HepG2 (cell line): ENCODE measurements around the gene PRKAB1. TPM values are rescaled to one million over a fixed set of nuclear protein-coding genes. Genes with fewer than 3 reads are reported as not detected.

ENCODE experiments used
- ATAC-seq: fragments of 200-7000 bp; cut with Tn5 transposase; 3 replicates; pipeline ENCODE4 v1.9.1; 2020; ENCODE audit warnings: mild to moderate bottlenecking, moderate library complexity
- BruUV-seq: library from RNA; stranded (reverse); fragments of 400-500 nt; replicated peaks from 2 replicates; lab custom pipeline; 2021; lab: Mats Ljungman, UMichigan
- CTCF ChIA-PET: fragments of 300-600 bp; formaldehyde crosslinking; extraction: SDS; loops from one replicate; lab custom pipeline; 2021; ENCODE audit warnings: low total read pairs, inconsistent platforms, low intra/inter-chr PET ratio; lab: Yijun Ruan, JAX
- POLR2A ChIA-PET: fragments of 350-600 bp; sonication (Branson Sonifier 250); formaldehyde crosslinking; loops from one replicate; lab custom pipeline; 2020; ENCODE audit warnings: antibody characterized with exemption, inconsistent platforms; lab: Yijun Ruan, JAX
- DNase-seq: peaks from one replicate; pipeline ENCODE4 v3.0.0-alpha.2; 2015; ENCODE audit warnings: low spot score
- FAIRE-seq: peaks from 3 replicates; lab custom pipeline; 2011; peaks lifted over from hg19 to GRCh38; lab: Jason Lieb, UNC
- H2AFZ ChIP-seq: one replicate; pipeline ENCODE4 v1.6.1; 2011; ENCODE audit warnings: low read length, inconsistent platforms
- H3K27ac ChIP-seq: fragments of 300-600 bp; 3 replicates; pipeline ENCODE4 v1.8.0; 2011; ENCODE audit warnings: mixed run types, mild to moderate bottlenecking, mixed read lengths, low read length, inconsistent platforms; ENCODE audit not compliant: insufficient read depth; ENCODE audit errors: extremely low read length
- H3K27me3 ChIP-seq, 2 experiments: fragments of 200-600 bp in 1 of 2; 2 replicates in 1 of 2; 3 replicates in 1 of 2; pipeline versions ENCODE4 v1.6.0 to v1.8.0; 2011; ENCODE audit warnings: low read length in 2 of 2, mild to moderate bottlenecking in 2 of 2, moderate library complexity in 2 of 2, inconsistent platforms in 1 of 2; ENCODE audit not compliant: insufficient read depth in 2 of 2, control insufficient read depth in 1 of 2
- H3K36me3 ChIP-seq, 2 experiments: fragments of 200-600 bp in 1 of 2; replicated peaks in 1 of 2; 2 replicates in 1 of 2; 3 replicates in 1 of 2; pipeline versions ENCODE4 v1.5.1 to v1.8.0; 2011; ENCODE audit warnings: low read length in 2 of 2, inconsistent platforms in 1 of 2; ENCODE audit not compliant: insufficient read depth in 2 of 2, control insufficient read depth in 1 of 2
- H3K4me1 ChIP-seq: 2 replicates; pipeline ENCODE4 v1.5.1; 2012; ENCODE audit warnings: low read length, inconsistent platforms; ENCODE audit not compliant: insufficient read depth
- H3K4me2 ChIP-seq: 2 replicates; pipeline ENCODE4 v1.6.0; 2011; ENCODE audit warnings: low read depth, low read length, inconsistent platforms
- H3K4me3 ChIP-seq, 3 experiments: fragments of 200-600 bp in 1 of 3; sonication (generic), shearing (Covaris generic) in 1 of 3; replicated peaks in 1 of 3; 2 replicates each; pipeline ENCODE4 v1.5.1; 2011 to 2016; ENCODE audit warnings: low read length in 3 of 3, inconsistent platforms in 2 of 3, low read depth in 2 of 3, mild to moderate bottlenecking in 2 of 3, control low read depth in 1 of 3, mixed read lengths in 1 of 3; ENCODE audit not compliant: insufficient read depth in 1 of 3
- H3K79me2 ChIP-seq: one replicate; pipeline ENCODE4 v1.6.1; 2011; ENCODE audit warnings: low read length, inconsistent platforms; ENCODE audit not compliant: insufficient read depth
- H3K9ac ChIP-seq: 2 replicates; pipeline ENCODE4 v1.6.0; 2011; ENCODE audit warnings: mild to moderate bottlenecking, low read depth, low read length, inconsistent platforms; ENCODE audit not compliant: insufficient read depth
- H3K9me3 ChIP-seq: 2 replicates; pipeline ENCODE4 v1.5.1; 2012; ENCODE audit warnings: mild to moderate bottlenecking, low read length
- H4K20me1 ChIP-seq: 2 replicates; pipeline ENCODE4 v1.6.0; 2011; ENCODE audit warnings: inconsistent platforms, mild to moderate bottlenecking, low read length, moderate library complexity; ENCODE audit not compliant: insufficient read depth
- CEBPZ ChIP-seq: IDR thresholded peaks from 2 replicates; pipeline ENCODE4 v1.6.1; 2012; ENCODE audit warnings: low read length, improper control_type of control experiment
- CENPX ChIP-seq: sonication (generic); formaldehyde crosslinking; IDR thresholded peaks from 2 replicates; pipeline ENCODE4 v1.9.0; 2021; ENCODE audit warnings: mild to moderate bottlenecking, missing genetic modification reagents, moderate library complexity
- CHD2 ChIP-seq: IDR thresholded peaks from 2 replicates; pipeline ENCODE4 v1.6.1; 2011; ENCODE audit warnings: low read depth, low read length, improper control_type of control experiment
- FOXJ3 ChIP-seq: sonication (generic); formaldehyde crosslinking; IDR thresholded peaks from 2 replicates; pipeline ENCODE4 v1.4.0; 2020; ENCODE audit warnings: missing genetic modification reagents, mild to moderate bottlenecking, borderline replicate concordance
- HDAC2 ChIP-seq: sonication (generic); formaldehyde crosslinking; IDR thresholded peaks from 2 replicates; pipeline ENCODE4 v1.4.0; 2020; ENCODE audit warnings: missing genetic modification reagents
- MIER3 ChIP-seq: IDR thresholded peaks from 2 replicates; pipeline ENCODE4 v1.6.1; 2016; ENCODE audit warnings: missing compliant biosample characterization, borderline replicate concordance
- NR3C1 ChIP-seq: sonication (generic); formaldehyde crosslinking; IDR thresholded peaks from 2 replicates; pipeline ENCODE4 v1.4.0; 2020; ENCODE audit warnings: missing genetic modification reagents
- PRMT3 ChIP-seq: sonication (generic); formaldehyde crosslinking; IDR thresholded peaks from 2 replicates; pipeline ENCODE4 v1.8.1; 2022; ENCODE audit warnings: low read depth, mild to moderate bottlenecking, moderate library complexity, missing genetic modification reagents, borderline replicate concordance
- RFX3 ChIP-seq: IDR thresholded peaks from 2 replicates; pipeline ENCODE4 v1.6.1; 2016; ENCODE audit warnings: missing biosample characterization, missing genetic modification reagents
- ZBTB20 ChIP-seq: sonication (generic); formaldehyde crosslinking; IDR thresholded peaks from 2 replicates; pipeline ENCODE4 v1.8.1; 2023; ENCODE audit warnings: missing genetic modification reagents, low read depth, mild to moderate bottlenecking, borderline replicate concordance
- ZBTB4 ChIP-seq: sonication (generic); formaldehyde crosslinking; IDR thresholded peaks from 2 replicates; pipeline ENCODE4 v1.4.0; 2020; ENCODE audit warnings: missing genetic modification reagents, mild to moderate bottlenecking, borderline replicate concordance
- ZNF282 ChIP-seq: fragments of 450-650 bp; IDR thresholded peaks from 2 replicates; pipeline ENCODE4 v1.6.1; 2018; ENCODE audit not compliant: partially characterized antibody
- ZNF878 ChIP-seq: sonication (generic); formaldehyde crosslinking; IDR thresholded peaks from 2 replicates; pipeline ENCODE4 v1.8.1; 2023; ENCODE audit warnings: mild to moderate bottlenecking, missing genetic modification reagents, moderate library complexity
- ZSCAN25 ChIP-seq: sonication (generic); formaldehyde crosslinking; IDR thresholded peaks from 2 replicates; pipeline ENCODE4 v1.8.0; 2022; ENCODE audit warnings: mild to moderate bottlenecking, missing genetic modification reagents
- WGBS: methylation state at CpG from one replicate; pipeline ENCODE4 v1.1.6; 2017; ENCODE audit warnings: low lambda C conversion rate; 5-methylcytosine and 5-hydroxymethylcytosine counted together
- in situ Hi-C: cut with HindIII; loops from 2 replicates; pipeline ENCODE4 v1.10.0; 2017; ENCODE audit warnings: low pct_unique_long_range_greater_than_20kb; ENCODE audit not compliant: extremely low pct_ligation_motif_present
- intact Hi-C: fragments of 100-400 bp; cut with micrococcal nuclease; formaldehyde crosslinking; loops from one replicate; pipeline ENCODE4 v1.10.0; 2022; ENCODE audit not compliant: unreplicated experiment
- polyA plus RNA-seq, 8 experiments: library from polyadenylated mRNA; depleted of rRNA in 3 of 8; stranded (reverse) in 7 of 8; unstranded in 1 of 8; fragments of >200 nt; fragmentation: Illumina TruSeq in 4 of 8; extraction: Trizol in 4 of 8; gene quantifications; 2 replicates each; pipeline versions ENCODE4 v1.2.1 to v1.2.3, GENCODE V29; 2011 to 2016; ENCODE audit warnings: low read depth in 4 of 8, missing spikeins in 1 of 8, mixed read lengths in 1 of 8; ENCODE audit not compliant: insufficient read depth in 1 of 8
- total RNA-seq, 5 experiments: library from RNA; depleted of rRNA; stranded (reverse); fragments of >200 nt; fragmentation: Illumina TruSeq; extraction: Trizol; gene quantifications; 2 replicates each; pipeline ENCODE4 v1.2.3, GENCODE V29; 2016; ENCODE audit warnings: low read depth in 1 of 5

The PRKAB1 gene
- total and polyA plus RNA-seq, 2 of the 13 experiments (the other 11 are each of a cell fraction or from before 2014, with no cell fraction given) = 28.4 to 35.5 TPM

GRCh38 chr12:119725523-119725922 lies 57.6 kb downstream of the PRKAB1 start (continued):
- TF ChIP-seq CEBPZ = no peak
- TF ChIP-seq CHD2 = no peak

GRCh38 chr12:119727600-119728443 lies 59.9 kb downstream of the PRKAB1 start:
- H3K9me3 ChIP-seq = no peaks in the 10 kb centered on the region
- TF ChIP-seq HDAC2 = no peak
- no peak for TF ChIP-seq ZSCAN25 (CRISPR knock-in tag)
- TF ChIP-seq ZNF878 (CRISPR knock-in tag) = no peak
- TF ChIP-seq ZBTB4 (CRISPR knock-in tag) = no peak
- no peak for TF ChIP-seq RFX3 (CRISPR knock-in tag)
- no peak for TF ChIP-seq MIER3
- TF ChIP-seq ZBTB20 (CRISPR knock-in tag) = no peak
- TF ChIP-seq CENPX = no peak
- no peak for TF ChIP-seq ZNF282
- no peak for TF ChIP-seq NR3C1 (CRISPR knock-in tag)
- TF ChIP-seq FOXJ3 (CRISPR knock-in tag) = no peak
- TF ChIP-seq PRMT3 (CRISPR knock-in tag) = no peak

More at GRCh38 chr12:119727600-119728443, 59.9 kb downstream of the PRKAB1 start:
- Histone ChIP-seq H3K4me1 (no peaks in the 10 kb centered on the region), H3K79me2 (no peaks in the 10 kb centered on the region), H3K27ac (no peak overlapping the region), H3K36me3 (peaks cover 3 to 18% of the 10 kb centered on the region in 2 experiments; a peak in 4 of 5 replicates), H3K27me3 (no peaks in the 10 kb centered on the region), H2AFZ (no peak overlapping the region), H3K9ac (no peak overlapping the region), H3K4me2 (no peak overlapping the region), H4K20me1 (no peaks in the 10 kb centered on the region), H3K4me3 (no peak overlapping the region)
- ATAC-seq (no peak), DNase-seq (no peak), FAIRE-seq (no peak)
- ChIA-PET POLR2A (no interaction called here), CTCF (no interaction called here)
- in situ Hi-C loops (no loop called here), intact Hi-C loops (no loop called here)
- 100% methylated on average over 3 of the region's 3 CpGs for WGBS
- BruUV-seq = no TSS peak
